Thyroid gland (tissue), 4 donors: Measurements from ENCODE around the gene ERGIC2. TPM values are rescaled to one million over a fixed set of nuclear protein-coding genes. Genes with fewer than 3 reads are reported as not detected.

Source experiments
- DNase-seq, 2 donors: peaks; one replicate each; pipeline ENCODE4 v3.0.0-alpha.2; 2019
- H3K27ac ChIP-seq, 3 donors: fragments of 200-600 bp; sonication (generic); 1 replicate in 2 of 3; 2 replicates in 1 of 3; pipeline ENCODE4 v1.5.1; 2016 to 2019; ENCODE audit warnings: mild to moderate bottlenecking in 1 of 3, moderate library complexity in 1 of 3
- H3K27me3 ChIP-seq: fragments of 200-600 bp; sonication (generic); one replicate; pipeline ENCODE4 v1.5.1; 2019
- H3K36me3 ChIP-seq, 2 donors: fragments of 200-600 bp; sonication (generic); one replicate each; pipeline ENCODE4 v1.5.1; 2016 to 2019
- H3K4me1 ChIP-seq, 2 donors: fragments of 200-600 bp; sonication (generic); one replicate each; pipeline ENCODE4 v1.5.1; 2017 to 2019
- H3K4me3 ChIP-seq, 3 donors: fragments of 200-600 bp; sonication (generic); replicated peaks in 1 of 3; 1 replicate in 2 of 3; 2 replicates in 1 of 3; pipeline ENCODE4 v1.5.1; 2016; ENCODE audit warnings: mild to moderate bottlenecking in 1 of 3
- H3K9me3 ChIP-seq: fragments of 200-600 bp; sonication (generic); one replicate; pipeline ENCODE4 v1.5.1; 2017
- CTCF ChIP-seq, 6 experiments: fragments of 200-600 bp in 3 of 6; fragments of 450-650 bp in 3 of 6; sonication (generic) in 3 of 6; IDR thresholded peaks; one replicate each; pipeline ENCODE4 v1.5.1; 2016 to 2019; ENCODE audit warnings: antibody characterized with exemption in 6 of 6, mild to moderate bottlenecking in 2 of 6, inconsistent platforms in 1 of 6, moderate library complexity in 1 of 6
- POLR2A ChIP-seq, 2 donors: fragments of 450-650 bp; IDR thresholded peaks; one replicate each; pipeline ENCODE4 v1.6.1; 2017; ENCODE audit warnings: antibody characterized with exemption in 2 of 2, mild to moderate bottlenecking in 2 of 2, moderate library complexity in 1 of 2
- whole genome bisulfite sequencing, 2 donors: methylation state at CpG; one replicate each; pipeline ENCODE4 v1.1.5; 2017; 5-methylcytosine and 5-hydroxymethylcytosine counted together
- intact Hi-C: fragments of 100-400 bp; cut with DNase I; formaldehyde crosslinking; loops from one replicate; pipeline ENCODE4 v1.15.1; 2023
- total RNA-seq, 4 donors: library from RNA; depleted of rRNA; stranded (reverse); fragments of >200 nt; gene quantifications; one replicate each; pipeline ENCODE4 v1.2.3, GENCODE V29; 2016

Gene ERGIC2
- total RNA-seq, 4 donors from 2014 or later: 37.1 to 82.1 (median 62.4) TPM

- TF ChIP-seq POLR2A (IDR thresholded peaks at IDR 0.05) (no peak), CTCF (IDR thresholded peaks at IDR 0.05) (no peak)
- no peak for DNase-seq
- intact Hi-C loops: no loop called here
These were observed 33.4 kb upstream of the ERGIC2 start for GRCh38 chr12:29414368-29414767.

GRCh38 chr12:29405561-29405960 lies 24.6 kb upstream of the ERGIC2 start:
- H3K36me3 ChIP-seq: no peaks in the 10 kb centered on the region
- WGBS, 2 donors: 63 to 72% methylated on average over 4 of the region's 4 CpGs
- H3K4me1 ChIP-seq: no peaks in the 10 kb centered on the region
- no peaks in the 10 kb centered on the region for H3K9me3 ChIP-seq
- intact Hi-C loops: no loop called here
- H3K27ac ChIP-seq: no peak overlapping the region
- no peak for DNase-seq
- TF ChIP-seq CTCF (IDR thresholded peaks at IDR 0.05) (no peak), POLR2A (IDR thresholded peaks at IDR 0.05) (no peak)
- no peak overlapping the region for H3K4me3 ChIP-seq
- H3K27me3 ChIP-seq: no peaks in the 10 kb centered on the region

More at GRCh38 chr12:29414368-29414767, 33.4 kb upstream of the ERGIC2 start:
- no peaks in the 10 kb centered on the region for H3K9me3 ChIP-seq
- H3K27me3 ChIP-seq: no peaks in the 10 kb centered on the region
- no peaks in the 10 kb centered on the region for H3K4me1 ChIP-seq
- no peaks in the 10 kb centered on the region for H3K36me3 ChIP-seq
- no peak overlapping the region for H3K27ac ChIP-seq
- H3K4me3 ChIP-seq: no peak overlapping the region

DNA sequence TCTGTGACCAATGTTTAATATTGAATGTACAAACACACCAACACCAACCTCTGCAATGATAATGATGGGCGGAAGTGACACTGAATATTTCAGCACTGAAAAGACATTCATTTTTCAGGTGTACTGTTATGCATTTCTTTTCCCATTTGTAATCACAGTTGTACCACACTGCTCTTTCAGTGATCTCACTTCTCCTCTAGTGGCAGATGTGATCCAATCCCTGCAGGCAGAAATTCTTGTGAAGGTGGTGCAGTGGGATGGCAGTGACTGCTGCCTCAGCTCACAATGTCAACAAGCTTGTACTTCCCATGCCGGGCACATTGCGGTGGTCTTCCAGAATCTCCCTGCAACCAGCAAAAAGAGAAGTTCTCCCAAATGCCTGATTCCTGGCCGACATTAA lies 23.0 kb upstream of the ERGIC2 start:
- no peak for DNase-seq
- TF ChIP-seq POLR2A (IDR thresholded peaks at IDR 0.05) (no peak), CTCF (IDR thresholded peaks at IDR 0.05) (no peak)
- Histone ChIP-seq H3K4me1 (no peaks in the 10 kb centered on the region), H3K27ac (no peak overlapping the region), H3K9me3 (no peaks in the 10 kb centered on the region), H3K4me3 (no peak overlapping the region), H3K36me3 (no peaks in the 10 kb centered on the region), H3K27me3 (no peaks in the 10 kb centered on the region)
- 59 to 68% methylated on average over 4 of the region's 4 CpGs for WGBS, 2 donors
- intact Hi-C loops: no loop called here

- Histone ChIP-seq H3K4me3 (no peak overlapping the region), H3K27ac (no peak overlapping the region), H3K4me1 (no peaks in the 10 kb centered on the region), H3K9me3 (no peaks in the 10 kb centered on the region), H3K27me3 (no peaks in the 10 kb centered on the region), H3K36me3 (no peaks in the 10 kb centered on the region)
- intact Hi-C loops: no loop called here
- no peak for DNase-seq
- TF ChIP-seq CTCF (IDR thresholded peaks at IDR 0.05) (no peak), POLR2A (IDR thresholded peaks at IDR 0.05) (no peak)
These were observed 21.5 kb upstream of the ERGIC2 start for GRCh38 chr12:29402437-29402836.

- Histone ChIP-seq H3K36me3 (no peaks in the 10 kb centered on the region), H3K4me3 (no peak overlapping the region), H3K27ac (no peak overlapping the region), H3K27me3 (no peaks in the 10 kb centered on the region), H3K9me3 (no peaks in the 10 kb centered on the region), H3K4me1 (no peaks in the 10 kb centered on the region)
- WGBS, 2 donors: 88 to 93% methylated on average over 1 of the region's 1 CpG
- intact Hi-C loops: no loop called here
- DNase-seq: no peak
- no peak for TF ChIP-seq POLR2A (IDR thresholded peaks at IDR 0.05)
- no peak for TF ChIP-seq CTCF (IDR thresholded peaks at IDR 0.05)
These were observed 17.5 kb upstream of the ERGIC2 start for GRCh38 chr12:29398495-29398894.
